HepG2 (cell line): ENCODE results near the gene PNRC1. TPM values are rescaled to one million over a fixed set of nuclear protein-coding genes. Genes with fewer than 3 reads are reported as not detected.
A peak's percentile ranks its signal among the peaks of the same experiment; 100 is the strongest.

Experiments used
- HMG20B ChIP-seq: conservative IDR thresholded peaks from 2 replicates; pipeline ENCODE4 v1.6.1; 2016; ENCODE audit warnings: missing genetic modification reagents, missing compliant biosample characterization
- KDM5B ChIP-seq: sonication (generic); formaldehyde crosslinking; IDR thresholded peaks from 2 replicates; pipeline ENCODE4 v1.4.0; 2020; ENCODE audit warnings: missing genetic modification reagents, mild to moderate bottlenecking, borderline replicate concordance
- NFKB2 ChIP-seq: sonication (generic); formaldehyde crosslinking; IDR thresholded peaks from 2 replicates; pipeline ENCODE4 v1.4.0; 2020; ENCODE audit warnings: missing genetic modification reagents, borderline replicate concordance
- RAD51 ChIP-seq: fragments of 450-650 bp; IDR thresholded peaks from 2 replicates; pipeline ENCODE4 v1.6.1; 2016; ENCODE audit warnings: borderline replicate concordance
- ZNF772 ChIP-seq: sonication (generic); formaldehyde crosslinking; IDR thresholded peaks from 2 replicates; pipeline ENCODE4 v1.5.0; 2020; ENCODE audit warnings: mild to moderate bottlenecking, missing genetic modification reagents
- ZNF777 ChIP-seq: sonication (generic); formaldehyde crosslinking; IDR thresholded peaks from 2 replicates; pipeline ENCODE4 v1.4.0; 2020; ENCODE audit warnings: missing genetic modification reagents
- ZSCAN20 ChIP-seq: sonication (generic); formaldehyde crosslinking; IDR thresholded peaks from 2 replicates; pipeline ENCODE4 v1.4.0; 2020; ENCODE audit warnings: missing genetic modification reagents, mild to moderate bottlenecking, borderline replicate concordance
- ZSCAN31 ChIP-seq: sonication (generic); formaldehyde crosslinking; IDR thresholded peaks from 2 replicates; pipeline ENCODE4 v1.5.0; 2020; ENCODE audit warnings: low read depth, mild to moderate bottlenecking, missing genetic modification reagents
- polyA plus RNA-seq, 8 experiments: library from polyadenylated mRNA; depleted of rRNA in 3 of 8; stranded (reverse) in 7 of 8; unstranded in 1 of 8; fragments of >200 nt; fragmentation: Illumina TruSeq in 4 of 8; extraction: Trizol in 4 of 8; gene quantifications; 2 replicates each; pipeline versions ENCODE4 v1.2.1 to v1.2.3, GENCODE V29; 2011 to 2016; ENCODE audit warnings: low read depth in 4 of 8, missing spikeins in 1 of 8, mixed read lengths in 1 of 8; ENCODE audit not compliant: insufficient read depth in 1 of 8
- total RNA-seq, 5 experiments: library from RNA; depleted of rRNA; stranded (reverse); fragments of >200 nt; fragmentation: Illumina TruSeq; extraction: Trizol; gene quantifications; 2 replicates each; pipeline ENCODE4 v1.2.3, GENCODE V29; 2016; ENCODE audit warnings: low read depth in 1 of 5
- TF ChIP-seq, protein P1 (sequence below): sonication (generic); formaldehyde crosslinking; IDR thresholded peaks from 2 replicates; pipeline ENCODE4 v1.4.0; 2020; ENCODE audit warnings: missing genetic modification reagents
- TF ChIP-seq, protein P2 (sequence below): sonication (generic); formaldehyde crosslinking; IDR thresholded peaks from 2 replicates; pipeline ENCODE4 v1.8.0; 2023; ENCODE audit warnings: mild to moderate bottlenecking, missing genetic modification reagents
- TF ChIP-seq, protein P3 (sequence below): IDR thresholded peaks from 2 replicates; pipeline ENCODE4 v1.6.1; 2016; ENCODE audit warnings: mild to moderate bottlenecking, missing biosample characterization, missing genetic modification reagents
- TF ChIP-seq, protein P4 (sequence below): sonication (generic); formaldehyde crosslinking; IDR thresholded peaks from 2 replicates; pipeline ENCODE4 v1.4.0; 2020; ENCODE audit warnings: missing genetic modification reagents
- TF ChIP-seq, protein P5 (sequence below), 2 experiments: sonication (generic) in 1 of 2; formaldehyde crosslinking in 1 of 2; IDR thresholded peaks; 2 replicates each; pipeline versions ENCODE4 v1.4.0 to v1.6.1; 2018 to 2020; ENCODE audit warnings: missing genetic modification reagents in 2 of 2, borderline replicate concordance in 1 of 2, low read depth in 1 of 2, mild to moderate bottlenecking in 1 of 2, missing biosample characterization in 1 of 2
- TF ChIP-seq, protein P6 (sequence below): sonication (generic); formaldehyde crosslinking; IDR thresholded peaks from 2 replicates; pipeline ENCODE4 v1.4.0; 2020; ENCODE audit warnings: missing genetic modification reagents
- TF ChIP-seq, protein P7 (sequence below): IDR thresholded peaks from 2 replicates; pipeline ENCODE4 v1.6.1; 2018; ENCODE audit warnings: missing genetic modification reagents, mild to moderate bottlenecking, missing compliant biosample characterization

PNRC1 gene
- total and polyA plus RNA-seq, 2 of the 13 experiments (the other 11 are each of a cell fraction or from before 2014, with no cell fraction given): 17.6 to 36.0 TPM

DNA sequence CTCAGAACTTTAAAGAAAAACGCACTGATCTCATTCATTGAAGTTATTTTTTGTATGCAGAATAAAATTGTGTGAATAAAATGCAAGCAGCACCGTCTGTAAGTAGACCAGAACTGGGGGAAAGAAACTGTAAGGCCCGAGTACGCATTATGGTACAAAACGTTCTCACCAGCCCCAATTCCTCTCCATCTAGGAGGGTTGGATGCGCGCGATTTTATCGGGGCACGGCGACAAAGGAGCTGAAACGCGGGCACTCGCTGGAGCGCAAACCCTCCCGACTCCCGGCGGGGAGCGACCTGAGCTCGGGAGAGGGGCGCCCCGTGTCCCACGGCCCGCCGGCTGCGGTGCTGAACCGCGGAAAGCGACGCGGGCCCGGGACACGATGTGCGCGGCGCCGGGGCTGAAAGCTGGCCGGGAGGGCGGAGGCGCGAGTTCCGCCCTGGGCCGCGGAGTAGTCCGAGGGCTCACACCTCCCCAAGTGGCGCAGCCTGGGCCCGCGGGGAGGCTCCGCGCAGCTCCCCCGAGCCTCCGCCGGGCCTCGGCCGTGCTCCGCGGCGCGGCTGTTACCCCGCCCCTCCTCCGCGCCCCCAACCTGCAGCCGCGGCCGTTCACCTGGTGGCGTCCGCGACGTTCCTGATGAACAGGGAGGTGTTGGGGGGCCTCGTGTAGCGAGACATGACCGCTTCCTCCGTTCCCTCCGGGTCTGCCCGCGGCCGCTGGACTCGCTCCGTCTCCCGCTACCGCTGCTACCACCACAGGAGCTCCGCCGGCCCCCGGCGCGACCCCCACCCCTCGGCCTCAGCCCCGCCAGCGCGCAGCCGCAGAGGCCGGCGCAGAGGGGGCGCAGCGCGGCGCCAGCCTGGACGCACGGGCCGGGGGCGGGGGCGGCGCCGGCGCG is 36.9 kb downstream of the PNRC1 start, which contains the start of gene SRSF12 (continued):
- TF ChIP-seq NFKB2 (CRISPR knock-in tag) (peak; percentile 51; the same call in 1 of the 2 replicates), ZNF777 (CRISPR knock-in tag) (0 out of 2 replicates have a peak, but pooled peaks have one; percentile 52), KDM5B (CRISPR knock-in tag) (peak; percentile 69; the same call in 1 of the 2 replicates), ZSCAN20 (CRISPR knock-in tag) (peak; percentile 78; the same call in 1 of the 2 replicates), HMG20B (CRISPR knock-in tag) (no peak), ZSCAN31 (0 out of 2 replicates have a peak, but pooled peaks have one; percentile 20), ZNF772 (0 out of 2 replicates have a peak, but pooled peaks have one; percentile 27), RAD51 (no peak)
- TF ChIP-seq, protein P1, sequence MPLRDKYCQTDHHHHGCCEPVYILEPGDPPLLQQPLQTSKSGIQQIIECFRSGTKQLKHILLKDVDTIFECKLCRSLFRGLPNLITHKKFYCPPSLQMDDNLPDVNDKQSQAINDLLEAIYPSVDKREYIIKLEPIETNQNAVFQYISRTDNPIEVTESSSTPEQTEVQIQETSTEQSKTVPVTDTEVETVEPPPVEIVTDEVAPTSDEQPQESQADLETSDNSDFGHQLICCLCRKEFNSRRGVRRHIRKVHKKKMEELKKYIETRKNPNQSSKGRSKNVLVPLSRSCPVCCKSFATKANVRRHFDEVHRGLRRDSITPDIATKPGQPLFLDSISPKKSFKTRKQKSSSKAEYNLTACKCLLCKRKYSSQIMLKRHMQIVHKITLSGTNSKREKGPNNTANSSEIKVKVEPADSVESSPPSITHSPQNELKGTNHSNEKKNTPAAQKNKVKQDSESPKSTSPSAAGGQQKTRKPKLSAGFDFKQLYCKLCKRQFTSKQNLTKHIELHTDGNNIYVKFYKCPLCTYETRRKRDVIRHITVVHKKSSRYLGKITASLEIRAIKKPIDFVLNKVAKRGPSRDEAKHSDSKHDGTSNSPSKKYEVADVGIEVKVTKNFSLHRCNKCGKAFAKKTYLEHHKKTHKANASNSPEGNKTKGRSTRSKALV (CRISPR knock-in tag): peak; percentile 96
- TF ChIP-seq, protein P2, sequence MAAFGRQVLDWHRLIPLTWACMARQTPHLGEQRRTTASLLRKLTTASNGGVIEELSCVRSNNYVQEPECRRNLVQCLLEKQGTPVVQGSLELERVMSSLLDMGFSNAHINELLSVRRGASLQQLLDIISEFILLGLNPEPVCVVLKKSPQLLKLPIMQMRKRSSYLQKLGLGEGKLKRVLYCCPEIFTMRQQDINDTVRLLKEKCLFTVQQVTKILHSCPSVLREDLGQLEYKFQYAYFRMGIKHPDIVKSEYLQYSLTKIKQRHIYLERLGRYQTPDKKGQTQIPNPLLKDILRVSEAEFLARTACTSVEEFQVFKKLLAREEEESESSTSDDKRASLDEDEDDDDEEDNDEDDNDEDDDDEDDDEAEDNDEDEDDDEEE (CRISPR knock-in tag): peak; percentile 36; the same call in 1 of the 2 replicates
- TF ChIP-seq, protein P3, sequence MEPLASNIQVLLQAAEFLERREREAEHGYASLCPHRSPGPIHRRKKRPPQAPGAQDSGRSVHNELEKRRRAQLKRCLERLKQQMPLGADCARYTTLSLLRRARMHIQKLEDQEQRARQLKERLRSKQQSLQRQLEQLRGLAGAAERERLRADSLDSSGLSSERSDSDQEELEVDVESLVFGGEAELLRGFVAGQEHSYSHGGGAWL (CRISPR knock-in tag): peak; percentile 63; the same call in 1 of the 2 replicates
- TF ChIP-seq, protein P4, sequence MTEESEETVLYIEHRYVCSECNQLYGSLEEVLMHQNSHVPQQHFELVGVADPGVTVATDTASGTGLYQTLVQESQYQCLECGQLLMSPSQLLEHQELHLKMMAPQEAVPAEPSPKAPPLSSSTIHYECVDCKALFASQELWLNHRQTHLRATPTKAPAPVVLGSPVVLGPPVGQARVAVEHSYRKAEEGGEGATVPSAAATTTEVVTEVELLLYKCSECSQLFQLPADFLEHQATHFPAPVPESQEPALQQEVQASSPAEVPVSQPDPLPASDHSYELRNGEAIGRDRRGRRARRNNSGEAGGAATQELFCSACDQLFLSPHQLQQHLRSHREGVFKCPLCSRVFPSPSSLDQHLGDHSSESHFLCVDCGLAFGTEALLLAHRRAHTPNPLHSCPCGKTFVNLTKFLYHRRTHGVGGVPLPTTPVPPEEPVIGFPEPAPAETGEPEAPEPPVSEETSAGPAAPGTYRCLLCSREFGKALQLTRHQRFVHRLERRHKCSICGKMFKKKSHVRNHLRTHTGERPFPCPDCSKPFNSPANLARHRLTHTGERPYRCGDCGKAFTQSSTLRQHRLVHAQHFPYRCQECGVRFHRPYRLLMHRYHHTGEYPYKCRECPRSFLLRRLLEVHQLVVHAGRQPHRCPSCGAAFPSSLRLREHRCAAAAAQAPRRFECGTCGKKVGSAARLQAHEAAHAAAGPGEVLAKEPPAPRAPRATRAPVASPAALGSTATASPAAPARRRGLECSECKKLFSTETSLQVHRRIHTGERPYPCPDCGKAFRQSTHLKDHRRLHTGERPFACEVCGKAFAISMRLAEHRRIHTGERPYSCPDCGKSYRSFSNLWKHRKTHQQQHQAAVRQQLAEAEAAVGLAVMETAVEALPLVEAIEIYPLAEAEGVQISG: peak; percentile 23
- TF ChIP-seq, protein P5, sequence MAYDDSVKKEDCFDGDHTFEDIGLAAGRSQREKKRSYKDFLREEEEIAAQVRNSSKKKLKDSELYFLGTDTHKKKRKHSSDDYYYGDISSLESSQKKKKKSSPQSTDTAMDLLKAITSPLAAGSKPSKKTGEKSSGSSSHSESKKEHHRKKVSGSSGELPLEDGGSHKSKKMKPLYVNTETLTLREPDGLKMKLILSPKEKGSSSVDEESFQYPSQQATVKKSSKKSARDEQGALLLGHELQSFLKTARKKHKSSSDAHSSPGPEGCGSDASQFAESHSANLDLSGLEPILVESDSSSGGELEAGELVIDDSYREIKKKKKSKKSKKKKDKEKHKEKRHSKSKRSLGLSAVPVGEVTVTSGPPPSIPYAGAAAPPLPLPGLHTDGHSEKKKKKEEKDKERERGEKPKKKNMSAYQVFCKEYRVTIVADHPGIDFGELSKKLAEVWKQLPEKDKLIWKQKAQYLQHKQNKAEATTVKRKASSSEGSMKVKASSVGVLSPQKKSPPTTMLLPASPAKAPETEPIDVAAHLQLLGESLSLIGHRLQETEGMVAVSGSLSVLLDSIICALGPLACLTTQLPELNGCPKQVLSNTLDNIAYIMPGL (CRISPR knock-in tag; IDR thresholded peaks at IDR 0.05; ENCODE audit: borderline replicate concordance in 1 of 2, low read depth in 1 of 2): peak; percentile 45 to 76; a peak in 2 of 4 replicates
- TF ChIP-seq, protein P6, sequence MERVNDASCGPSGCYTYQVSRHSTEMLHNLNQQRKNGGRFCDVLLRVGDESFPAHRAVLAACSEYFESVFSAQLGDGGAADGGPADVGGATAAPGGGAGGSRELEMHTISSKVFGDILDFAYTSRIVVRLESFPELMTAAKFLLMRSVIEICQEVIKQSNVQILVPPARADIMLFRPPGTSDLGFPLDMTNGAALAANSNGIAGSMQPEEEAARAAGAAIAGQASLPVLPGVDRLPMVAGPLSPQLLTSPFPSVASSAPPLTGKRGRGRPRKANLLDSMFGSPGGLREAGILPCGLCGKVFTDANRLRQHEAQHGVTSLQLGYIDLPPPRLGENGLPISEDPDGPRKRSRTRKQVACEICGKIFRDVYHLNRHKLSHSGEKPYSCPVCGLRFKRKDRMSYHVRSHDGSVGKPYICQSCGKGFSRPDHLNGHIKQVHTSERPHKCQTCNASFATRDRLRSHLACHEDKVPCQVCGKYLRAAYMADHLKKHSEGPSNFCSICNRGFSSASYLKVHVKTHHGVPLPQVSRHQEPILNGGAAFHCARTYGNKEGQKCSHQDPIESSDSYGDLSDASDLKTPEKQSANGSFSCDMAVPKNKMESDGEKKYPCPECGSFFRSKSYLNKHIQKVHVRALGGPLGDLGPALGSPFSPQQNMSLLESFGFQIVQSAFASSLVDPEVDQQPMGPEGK (CRISPR knock-in tag): peak; percentile 55
- TF ChIP-seq, protein P7, sequence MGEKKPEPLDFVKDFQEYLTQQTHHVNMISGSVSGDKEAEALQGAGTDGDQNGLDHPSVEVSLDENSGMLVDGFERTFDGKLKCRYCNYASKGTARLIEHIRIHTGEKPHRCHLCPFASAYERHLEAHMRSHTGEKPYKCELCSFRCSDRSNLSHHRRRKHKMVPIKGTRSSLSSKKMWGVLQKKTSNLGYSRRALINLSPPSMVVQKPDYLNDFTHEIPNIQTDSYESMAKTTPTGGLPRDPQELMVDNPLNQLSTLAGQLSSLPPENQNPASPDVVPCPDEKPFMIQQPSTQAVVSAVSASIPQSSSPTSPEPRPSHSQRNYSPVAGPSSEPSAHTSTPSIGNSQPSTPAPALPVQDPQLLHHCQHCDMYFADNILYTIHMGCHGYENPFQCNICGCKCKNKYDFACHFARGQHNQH (CRISPR knock-in tag): no peak
